Embryonic facial prominence (tissue), 1 donor: ENCODE measurements around the gene TAC3.
A peak's percentile ranks its signal among the peaks of the same experiment; 100 is the strongest.

ENCODE experiments used
- DNase-seq: peaks from one replicate; pipeline ENCODE4 v3.0.0-alpha.2; 2016; ENCODE audit errors: extremely low spot score

TAC3 gene

DNA sequence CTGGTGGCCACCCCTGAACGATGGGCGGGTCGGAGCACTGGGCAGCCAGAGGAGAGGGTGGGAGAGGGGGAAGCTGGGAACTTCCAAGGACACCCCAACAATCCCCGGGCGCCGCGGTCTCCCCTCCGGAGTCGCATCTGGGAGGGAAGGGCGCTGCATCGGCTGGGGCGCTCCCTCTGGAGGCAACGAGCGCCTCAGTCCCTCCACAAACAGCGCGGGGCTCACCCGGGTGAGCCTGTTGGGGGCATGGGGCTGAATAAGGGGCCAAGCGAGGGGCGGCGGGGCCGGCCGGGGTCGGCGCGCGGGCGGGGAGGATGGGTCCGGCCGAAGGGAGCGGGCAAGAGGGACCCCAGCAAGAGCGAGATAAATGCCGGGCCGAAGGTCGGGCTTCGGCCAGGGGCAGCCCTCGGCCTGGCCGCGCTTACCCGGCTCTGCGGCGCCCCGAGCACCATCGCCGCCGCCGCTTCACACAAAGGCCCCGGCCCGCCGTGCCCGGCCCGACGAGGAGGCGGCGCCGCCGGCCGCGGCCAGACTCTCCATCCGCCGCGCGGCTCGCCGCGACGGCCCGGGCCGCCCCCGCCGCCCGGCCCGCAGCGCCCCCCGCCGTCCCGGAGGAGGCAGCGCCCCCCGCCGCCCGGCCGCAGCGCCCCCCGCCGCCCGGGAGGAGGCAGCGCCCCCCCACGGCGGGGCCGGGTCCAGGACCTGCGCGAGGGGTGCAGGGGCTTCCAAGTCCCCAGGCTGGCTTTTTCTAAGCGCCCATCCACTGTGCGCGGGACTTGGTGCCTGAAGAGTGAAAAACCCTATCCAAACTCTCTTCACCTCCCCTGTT, 10.1 kb downstream of the TAC3 start, which contains the start of gene ZBTB39:
ZBTB39 (minus strand) TSS at position 567 of the 829 bp plus-strand sequence. CDS start 1,629 bp downstream, outside the sequence.
- no peak for DNase-seq

DNA sequence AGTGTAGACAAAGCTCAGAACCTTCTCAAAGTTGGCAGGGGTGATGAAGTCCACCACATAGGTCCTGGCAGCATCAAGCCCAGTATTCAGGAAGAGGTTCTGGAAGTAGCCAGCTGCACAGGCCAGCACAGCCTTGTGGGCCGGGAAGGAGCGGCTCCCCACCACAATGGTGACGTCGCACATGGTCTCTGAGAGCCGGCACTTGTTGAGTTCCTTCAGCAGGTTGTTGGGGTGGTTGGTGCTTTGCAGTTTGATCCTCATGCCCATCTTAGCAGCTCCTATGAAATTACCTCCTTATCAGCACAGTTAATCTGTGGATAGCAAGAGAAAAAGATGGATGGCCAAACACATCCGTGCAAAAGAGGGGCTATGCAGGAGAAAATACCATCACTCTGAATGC, 11.7 kb downstream of the TAC3 start:
- DNase-seq: no peak

DNA sequence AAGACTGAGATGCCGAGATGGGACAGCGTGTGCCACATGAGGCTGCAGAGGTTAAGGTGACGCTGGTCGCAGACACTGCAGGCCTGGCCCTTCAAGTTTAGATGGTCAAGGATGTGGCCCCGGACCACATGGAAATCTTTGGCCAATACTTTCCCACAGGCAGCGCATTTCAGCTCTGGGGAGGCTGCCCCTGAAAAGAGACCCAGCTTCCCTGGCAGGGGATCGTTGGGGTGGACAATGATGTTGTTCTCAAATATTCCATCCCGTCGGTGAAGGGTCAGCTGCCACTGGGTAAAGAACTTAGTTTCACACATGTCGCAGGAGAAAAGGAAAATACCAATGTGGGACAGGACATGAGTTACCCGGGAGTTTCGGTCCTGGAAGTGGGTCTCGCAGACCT, 12.9 kb downstream of the TAC3 start:
- DNase-seq: no peak

DNA sequence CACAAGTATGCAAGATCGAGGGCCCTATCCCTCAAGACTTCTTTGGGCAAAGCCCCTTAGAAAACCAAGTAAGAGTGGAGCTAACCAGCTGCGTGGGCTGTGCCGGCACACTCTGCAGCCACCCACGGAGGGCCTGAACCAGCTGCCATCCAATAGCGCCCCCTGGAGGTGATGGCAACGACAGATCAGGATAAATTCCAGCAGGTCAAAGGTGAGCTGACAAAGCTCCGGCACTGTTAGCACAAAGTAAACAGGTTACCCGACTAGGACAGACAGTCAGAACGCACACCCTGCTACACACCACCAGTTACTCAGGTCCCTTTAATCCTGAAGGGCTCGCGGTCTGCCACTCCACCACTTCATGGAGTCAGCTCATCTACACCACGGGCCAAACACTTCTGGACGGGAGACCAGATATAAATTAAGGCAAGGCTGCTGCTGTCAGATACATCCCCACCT, 14.9 kb downstream of the TAC3 start:
- no peak for DNase-seq

DNA sequence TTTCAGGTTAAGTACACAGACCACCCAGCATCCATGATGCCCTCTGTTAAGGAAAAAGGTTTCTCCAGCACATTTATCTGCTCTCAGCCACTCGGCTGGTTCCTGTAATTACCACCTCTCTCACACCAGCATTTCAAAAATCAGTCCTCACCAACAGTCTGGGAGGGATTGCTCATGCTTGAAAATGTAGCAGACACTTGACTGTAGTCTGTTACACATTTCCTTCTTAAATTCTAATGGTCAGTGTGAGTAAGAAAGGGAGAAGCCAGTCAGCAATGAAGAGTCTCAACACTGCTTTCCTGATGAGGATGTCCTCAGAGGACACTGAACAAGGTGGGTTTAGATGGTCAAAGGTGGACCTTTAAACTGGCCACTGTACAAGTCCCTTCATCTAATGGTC, 15.9 kb downstream of the TAC3 start:
- DNase-seq: no peak

DNA sequence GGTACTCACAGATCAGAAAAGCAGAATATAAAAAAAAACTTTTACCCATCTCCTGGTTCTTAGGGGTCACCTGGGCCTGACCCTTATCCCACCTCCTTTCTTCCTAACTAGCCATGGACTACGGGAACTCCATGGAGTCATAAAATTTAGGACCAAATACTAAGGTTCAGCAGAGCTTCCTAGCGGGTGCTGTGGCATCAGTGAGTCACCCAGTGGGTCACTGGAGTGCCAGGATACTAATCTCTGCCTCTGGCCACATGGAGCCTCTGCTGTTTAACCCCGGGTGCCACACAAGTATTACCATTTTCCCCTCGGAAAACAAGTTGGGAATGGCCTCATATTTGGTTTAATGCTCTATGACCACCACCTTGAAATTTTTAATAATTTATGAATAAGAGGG, 16.9 kb downstream of the TAC3 start:
- DNase-seq: no peak

DNA sequence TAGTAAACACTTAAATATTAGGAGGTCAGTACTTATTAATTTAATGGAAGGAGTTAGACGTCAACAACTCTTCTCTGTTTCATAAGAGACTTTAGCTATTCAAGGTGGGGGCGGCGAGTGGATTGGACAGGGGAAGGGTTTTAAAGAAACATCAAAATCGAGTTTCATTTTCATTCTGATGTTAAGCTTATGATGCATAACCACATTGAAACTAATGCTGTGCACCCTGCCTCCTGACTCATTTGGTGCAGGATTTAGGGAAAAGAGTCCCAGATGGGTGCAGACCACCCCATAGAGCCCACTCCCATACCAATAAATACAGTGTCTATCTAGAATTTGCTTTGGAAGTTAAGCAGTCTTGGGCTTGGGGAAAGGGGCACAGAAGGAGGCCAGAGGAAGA, 17.3 kb downstream of the TAC3 start:
- no peak for DNase-seq

DNA sequence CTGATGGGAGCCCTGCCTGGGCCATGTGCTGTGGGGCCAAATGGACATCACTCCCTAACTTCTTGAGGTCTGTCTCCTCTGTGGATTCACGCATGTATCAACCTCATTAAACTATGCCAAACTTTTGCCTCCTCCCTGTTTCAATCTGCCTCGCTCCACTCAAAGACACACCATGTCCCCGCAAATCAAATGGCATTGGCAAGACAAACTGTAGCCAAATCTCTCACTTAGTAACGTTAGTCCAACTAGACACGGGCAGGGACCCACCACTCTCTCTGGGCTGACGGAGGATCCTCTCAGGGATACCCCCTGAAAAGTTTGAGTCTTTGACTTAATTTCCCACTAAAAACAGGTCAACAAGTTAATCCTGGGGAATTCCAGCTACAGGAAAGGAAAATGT, 18.0 kb downstream of the TAC3 start:
- no peak for DNase-seq

DNA sequence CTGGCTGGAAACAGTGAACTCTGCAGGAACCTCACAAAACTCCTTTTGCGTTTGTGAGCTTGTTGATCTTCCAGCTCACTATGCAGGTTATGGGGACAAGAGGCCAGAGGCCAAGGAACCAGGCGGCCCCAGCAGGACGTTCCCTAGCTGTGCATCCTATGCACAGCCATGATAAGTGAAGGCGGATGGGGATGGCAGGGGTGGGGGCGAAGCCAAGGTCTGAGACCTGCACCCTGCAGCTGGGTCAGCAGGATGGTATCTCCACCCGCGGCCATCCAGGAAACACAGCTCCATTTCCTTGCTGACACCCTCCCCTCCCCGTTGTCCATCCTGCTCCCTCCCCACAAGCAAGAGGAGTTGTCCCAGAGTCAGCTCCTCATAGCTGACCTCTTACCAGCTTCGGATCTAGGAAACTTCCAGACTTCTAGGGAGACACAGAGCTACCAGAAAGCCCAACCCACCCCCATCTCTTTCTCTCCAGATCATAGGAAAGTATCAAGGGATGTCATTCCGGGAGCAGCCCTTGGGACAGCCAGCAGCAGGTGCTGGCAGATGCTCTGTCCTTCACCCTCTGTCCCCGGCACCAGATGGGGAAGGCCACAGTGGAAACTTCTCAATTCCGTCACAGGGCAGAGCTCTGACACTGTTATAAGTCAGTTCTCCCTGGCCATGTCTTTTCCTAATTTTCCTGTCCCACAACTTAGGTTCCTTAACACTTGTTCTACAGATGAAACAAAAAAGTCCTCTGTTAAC, 19.4 kb downstream of the TAC3 start:
- DNase-seq: no peak

DNA sequence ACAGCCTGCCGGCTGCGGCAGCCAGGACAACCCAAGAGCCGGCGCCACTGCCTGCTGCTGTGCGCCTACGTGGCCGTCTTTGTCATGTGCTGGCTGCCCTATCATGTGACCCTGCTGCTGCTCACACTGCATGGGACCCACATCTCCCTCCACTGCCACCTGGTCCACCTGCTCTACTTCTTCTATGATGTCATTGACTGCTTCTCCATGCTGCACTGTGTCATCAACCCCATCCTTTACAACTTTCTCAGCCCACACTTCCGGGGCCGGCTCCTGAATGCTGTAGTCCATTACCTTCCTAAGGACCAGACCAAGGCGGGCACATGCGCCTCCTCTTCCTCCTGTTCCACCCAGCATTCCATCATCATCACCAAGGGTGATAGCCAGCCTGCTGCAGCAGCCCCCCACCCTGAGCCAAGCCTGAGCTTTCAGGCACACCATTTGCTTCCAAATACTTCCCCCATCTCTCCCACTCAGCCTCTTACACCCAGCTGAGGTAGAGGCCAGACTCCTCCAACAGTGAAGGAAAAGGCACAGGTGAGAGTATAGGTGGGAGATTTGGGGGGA, 20.3 kb downstream of the TAC3 start:
- no peak for DNase-seq

DNA sequence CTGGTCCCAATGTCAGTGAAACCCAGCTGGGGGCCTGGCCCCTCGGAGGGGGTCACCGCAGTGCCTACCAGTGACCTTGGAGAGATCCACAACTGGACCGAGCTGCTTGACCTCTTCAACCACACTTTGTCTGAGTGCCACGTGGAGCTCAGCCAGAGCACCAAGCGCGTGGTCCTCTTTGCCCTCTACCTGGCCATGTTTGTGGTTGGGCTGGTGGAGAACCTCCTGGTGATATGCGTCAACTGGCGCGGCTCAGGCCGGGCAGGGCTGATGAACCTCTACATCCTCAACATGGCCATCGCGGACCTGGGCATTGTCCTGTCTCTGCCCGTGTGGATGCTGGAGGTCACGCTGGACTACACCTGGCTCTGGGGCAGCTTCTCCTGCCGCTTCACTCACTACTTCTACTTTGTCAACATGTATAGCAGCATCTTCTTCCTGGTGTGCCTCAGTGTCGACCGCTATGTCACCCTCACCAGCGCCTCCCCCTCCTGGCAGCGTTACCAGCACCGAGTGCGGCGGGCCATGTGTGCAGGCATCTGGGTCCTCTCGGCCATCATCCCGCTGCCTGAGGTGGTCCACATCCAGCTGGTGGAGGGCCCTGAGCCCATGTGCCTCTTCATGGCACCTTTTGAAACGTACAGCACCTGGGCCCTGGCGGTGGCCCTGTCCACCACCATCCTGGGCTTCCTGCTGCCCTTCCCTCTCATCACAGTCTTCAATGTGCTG, 21.0 kb downstream of the TAC3 start:
- DNase-seq: no peak

DNA sequence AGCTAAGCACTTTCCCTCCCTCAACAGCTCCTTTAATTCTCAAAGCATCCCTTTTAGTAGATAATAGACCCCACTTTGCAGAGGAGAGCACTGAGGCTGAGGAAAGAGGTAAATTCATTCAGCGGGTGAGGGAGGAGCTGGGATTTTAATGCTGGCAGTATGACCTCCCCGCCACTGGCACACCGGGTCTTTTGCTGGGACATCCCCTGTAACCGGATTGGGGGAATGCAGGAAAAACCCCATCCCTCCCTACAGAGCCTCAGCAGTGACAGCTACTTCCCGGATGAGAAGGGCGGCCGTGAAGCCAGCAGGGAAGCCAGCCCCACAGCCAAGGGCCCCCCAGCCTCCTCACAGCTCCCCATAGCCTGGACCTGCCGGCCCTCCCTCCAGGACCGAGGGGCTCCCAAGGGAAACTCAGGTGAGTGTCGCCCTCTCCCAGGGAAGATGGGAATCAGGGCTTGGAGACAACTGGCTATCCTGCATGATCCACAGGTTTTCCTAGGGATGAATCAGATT, 22.0 kb downstream of the TAC3 start:
- no peak for DNase-seq

DNA sequence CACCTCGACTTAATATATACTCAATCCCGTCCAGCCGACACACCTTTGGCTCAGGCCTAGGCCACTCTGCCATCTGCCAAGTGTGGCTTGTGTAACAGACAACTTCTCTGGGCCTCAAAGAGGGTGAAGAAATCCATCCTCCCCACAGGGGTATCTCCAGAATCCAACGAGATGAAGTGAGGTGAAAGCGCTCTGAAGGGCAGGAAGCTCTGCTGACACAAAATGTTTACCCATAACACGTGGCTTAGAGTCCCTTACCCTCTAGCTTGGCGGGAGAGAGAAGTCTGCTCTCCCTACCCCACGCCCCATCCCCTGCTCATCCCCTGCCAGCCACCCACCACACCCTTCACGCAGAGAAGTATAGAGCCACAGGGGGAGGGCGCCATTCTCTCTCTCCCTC, 23.0 kb downstream of the TAC3 start:
- no peak for DNase-seq

DNA sequence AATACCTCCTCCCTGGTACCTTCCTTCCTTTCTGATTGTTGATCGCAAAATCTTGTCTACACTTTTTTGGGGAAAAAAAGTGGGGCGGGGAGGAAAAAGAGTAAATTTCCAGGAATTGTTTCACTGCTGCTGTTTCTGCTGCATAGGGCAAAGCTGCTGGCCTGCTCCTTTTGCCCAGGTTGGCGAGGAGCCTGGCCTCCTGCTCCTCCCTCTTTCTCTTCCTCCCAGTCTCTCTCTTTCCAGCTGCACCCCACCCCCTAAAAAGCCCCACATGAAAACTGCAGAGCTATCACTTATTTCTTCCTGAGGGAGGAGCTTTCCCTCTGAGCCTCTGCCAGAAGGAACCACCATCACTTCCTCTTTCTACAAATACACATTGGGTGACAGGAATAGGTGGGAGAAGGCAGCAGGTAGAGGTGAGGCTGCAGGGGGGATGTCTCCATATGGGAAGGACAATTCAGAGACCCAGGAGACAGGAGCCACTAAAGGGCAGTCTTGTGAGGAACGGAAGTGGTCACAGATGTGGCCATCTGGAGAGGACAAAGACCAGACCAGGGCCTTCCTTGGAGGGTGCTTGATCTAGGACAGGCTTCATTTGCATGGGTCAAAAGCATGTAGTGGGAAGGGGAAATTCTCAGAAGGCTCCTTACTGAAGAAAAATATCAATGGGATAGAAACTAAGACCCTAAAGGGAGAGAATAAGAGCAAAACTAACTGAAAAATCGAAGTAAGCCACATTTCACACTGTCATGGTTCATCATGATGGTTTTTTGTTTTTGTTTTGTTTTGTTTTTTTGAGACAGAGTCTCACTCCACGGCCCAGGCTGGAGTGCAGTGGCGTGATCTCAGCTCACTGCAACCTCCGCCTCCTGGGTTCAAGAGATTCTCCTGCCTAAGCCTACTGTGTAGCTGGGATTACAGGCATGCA, 24.7 kb downstream of the TAC3 start:
- DNase-seq: no peak

DNA sequence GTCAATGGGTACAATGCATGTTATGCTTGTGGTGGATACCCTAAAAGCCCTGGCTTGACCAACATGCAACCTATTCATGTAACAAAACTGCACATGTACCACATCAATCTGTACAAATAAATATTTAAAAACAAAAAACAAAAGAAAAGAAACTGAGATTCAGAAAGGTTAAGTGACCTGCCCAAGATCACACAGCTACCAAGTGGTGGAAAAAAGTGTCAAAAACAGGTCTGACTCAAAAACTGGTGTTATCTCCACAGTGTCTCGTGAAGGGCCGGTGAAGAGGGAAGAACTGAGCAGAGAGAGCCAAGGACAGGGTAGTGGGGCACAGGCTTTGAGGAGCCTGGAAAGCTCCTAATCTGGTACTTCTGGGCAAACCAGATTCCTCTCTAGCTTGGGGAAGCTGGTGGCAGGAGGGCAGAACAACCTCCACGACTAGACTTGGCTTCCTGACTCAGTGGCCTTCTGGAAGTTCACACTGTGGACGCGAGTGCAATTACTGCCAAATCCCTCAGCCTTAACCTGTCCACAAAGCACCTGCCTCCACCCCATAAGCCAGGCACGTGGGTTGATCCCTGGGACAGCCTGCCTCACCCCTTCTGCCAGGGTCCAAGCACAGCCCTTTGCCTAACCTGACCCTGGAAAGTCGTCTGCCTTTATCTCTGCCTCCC, 25.5 kb downstream of the TAC3 start:
- no peak for DNase-seq

DNA sequence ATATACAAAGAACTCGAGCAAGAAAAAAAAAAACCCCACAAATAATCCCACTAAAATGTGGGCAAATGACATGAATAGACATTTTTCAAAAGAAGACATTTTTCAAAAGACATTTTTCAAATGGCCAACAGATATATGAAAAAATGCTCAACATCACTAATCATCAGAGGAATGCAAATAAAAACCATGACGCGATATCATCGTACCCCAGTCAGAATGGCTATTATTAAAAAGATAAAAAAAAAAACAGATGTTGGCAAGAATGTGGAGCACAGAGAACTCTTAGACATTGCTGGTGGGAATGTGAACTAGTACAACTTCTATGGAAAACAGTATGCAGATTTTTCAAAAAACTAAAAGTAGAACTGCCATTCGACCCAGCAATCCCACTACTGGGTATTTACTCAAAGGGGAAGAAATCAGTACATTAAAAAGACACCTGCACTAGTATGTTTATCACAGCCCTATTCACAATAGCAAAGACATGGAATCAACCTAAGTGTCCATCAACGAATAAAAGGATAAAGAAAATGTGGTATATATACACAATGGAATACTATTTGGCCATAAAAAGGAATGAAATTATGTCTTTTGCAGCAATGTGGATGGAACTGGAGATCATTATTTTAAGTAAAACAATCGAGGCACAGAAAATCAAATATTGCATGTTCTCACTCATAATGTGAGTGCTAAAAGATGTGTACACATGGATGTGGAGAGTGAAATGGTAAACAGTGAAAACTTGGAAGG, 26.3 kb downstream of the TAC3 start:
- DNase-seq: no peak

DNA sequence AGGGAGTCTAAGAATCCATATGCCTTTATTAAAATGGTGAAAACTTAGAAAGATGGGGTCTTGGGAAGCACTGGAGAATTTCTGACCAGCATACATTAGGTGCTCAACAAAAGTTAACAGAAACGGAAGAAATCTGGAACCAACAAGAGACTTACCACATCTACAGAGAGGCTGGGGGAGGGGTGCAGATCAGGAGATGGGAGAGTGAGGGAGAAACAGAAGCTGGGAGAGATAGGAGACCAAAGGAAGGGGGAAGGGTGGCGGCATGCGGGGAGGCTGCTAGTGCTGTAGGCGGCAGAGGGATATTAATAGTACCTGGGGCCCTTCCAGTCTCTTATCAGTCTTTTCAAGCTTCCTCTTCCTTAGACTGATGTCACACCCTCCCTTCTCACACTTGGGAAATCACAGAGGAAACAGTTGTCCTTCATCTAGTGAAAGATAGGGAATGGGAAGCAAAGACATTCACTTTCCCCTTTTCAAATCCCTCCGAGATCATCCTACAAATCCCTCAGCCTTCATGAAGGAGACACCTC, 28.1 kb downstream of the TAC3 start:
- no peak for DNase-seq

DNA sequence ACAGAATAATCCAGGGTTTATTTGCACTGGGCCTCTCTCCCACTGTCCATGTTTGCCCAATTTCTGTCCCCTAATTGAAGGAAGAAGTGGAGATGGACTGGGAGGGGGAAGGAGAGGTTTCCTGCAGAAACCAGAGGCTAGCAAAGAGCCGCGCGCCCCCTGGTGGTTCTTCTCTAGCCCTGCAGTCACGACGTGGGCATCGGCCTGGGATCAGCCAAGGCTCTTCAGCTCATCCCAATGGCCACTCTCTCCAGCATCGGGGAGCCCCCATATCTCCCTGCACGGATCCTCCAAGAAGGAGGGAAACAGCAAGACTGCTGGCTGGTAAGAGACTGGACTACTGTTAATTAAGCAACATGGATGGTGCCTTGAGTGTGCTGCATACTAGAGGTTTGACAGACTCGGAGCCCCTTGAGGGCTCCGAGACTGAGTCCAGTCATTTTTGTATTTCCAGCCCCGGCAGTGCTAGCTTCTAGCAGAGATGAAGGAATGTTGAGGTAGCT, 28.7 kb downstream of the TAC3 start:
- peak; percentile 32 for DNase-seq

DNA sequence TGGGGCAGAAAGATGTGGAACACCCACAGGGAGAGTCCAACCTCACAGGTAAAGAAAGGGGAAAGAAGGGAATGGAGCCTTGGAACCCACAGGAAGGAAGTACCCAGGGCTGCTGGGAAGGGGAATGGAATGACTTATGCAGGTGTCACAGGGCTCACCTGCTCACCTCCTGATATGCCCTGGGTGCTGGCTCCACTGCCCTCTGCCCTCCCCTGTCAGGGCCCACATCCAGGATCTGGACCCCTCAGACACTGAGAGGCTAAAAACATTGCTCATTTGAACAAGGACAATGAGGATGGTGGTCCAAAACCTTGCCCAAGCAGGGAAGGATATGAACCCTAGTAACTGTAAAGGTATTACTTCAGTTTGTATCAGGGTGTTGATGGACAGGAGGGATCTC, 29.3 kb downstream of the TAC3 start:
- no peak for DNase-seq
